Activated gamma-delta T cell treated with anti-CD3 and anti-CD28 coated beads, Interleukin-2, amount 50 U/mL, for 16 hours (primary cell): Measurements from ENCODE around the gene NLE1.
"Not testable (repeated sequence)": the region's sequence is repeated elsewhere in the genome, so short reads cannot be mapped to it uniquely, and the experiment has no call there.

Experiments
- DNase-seq: peaks from one replicate; pipeline ENCODE4 v3.0.0-alpha.2; 2020; ENCODE audit warnings: low read depth

NLE1 gene

DNA sequence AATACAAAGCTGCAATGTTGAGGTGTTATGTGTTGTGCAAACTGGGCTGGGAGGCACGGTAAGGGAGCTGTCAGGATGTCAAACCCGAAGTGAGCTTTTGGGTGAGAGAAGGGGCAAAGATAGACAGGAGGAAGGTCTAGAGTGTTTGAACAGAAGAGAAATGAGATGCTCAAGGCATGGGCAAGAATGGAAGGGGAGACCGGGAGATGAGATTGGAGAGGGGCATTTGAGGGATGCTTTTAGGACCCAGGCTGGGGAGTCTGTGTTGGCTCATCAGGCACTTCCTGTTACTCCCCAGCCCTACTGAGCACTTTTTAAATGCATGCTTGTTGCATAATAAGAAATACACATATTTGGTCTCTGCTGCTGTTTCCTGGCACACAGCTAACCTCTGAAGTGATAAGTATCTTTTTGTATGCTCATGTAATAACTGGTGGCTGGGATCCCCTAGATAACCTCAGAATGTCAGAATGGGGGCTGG, 19.2 kb upstream of the NLE1 start:
- DNase-seq, result no peak

GRCh38 chr17:35160354-35161201, 18.5 kb upstream of the NLE1 start:
- no peak for DNase-seq

- no peak for DNase-seq
Measured at GRCh38 chr17:35159940-35160339, 17.8 kb upstream of the NLE1 start.

DNA sequence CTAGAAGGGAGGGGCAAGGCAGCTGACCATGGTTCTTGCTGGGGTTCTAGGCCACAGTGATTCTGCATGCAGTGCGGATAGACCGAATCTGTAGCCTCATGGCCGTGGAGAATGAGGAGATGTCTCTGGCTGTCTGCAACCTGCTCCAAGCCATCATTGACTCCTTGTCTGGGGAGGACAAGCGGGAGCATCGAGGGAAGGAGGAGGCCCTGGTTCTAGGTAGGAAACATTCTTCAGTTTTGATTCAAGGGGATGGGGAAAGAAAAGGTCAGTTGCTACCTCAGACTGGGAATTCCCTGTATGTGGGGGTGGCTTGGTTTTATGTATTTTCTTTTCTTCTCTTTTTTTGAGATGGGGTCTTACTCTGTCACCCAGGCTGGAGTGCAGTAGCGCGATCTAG, 13.1 kb upstream of the NLE1 start:
- DNase-seq, result no peak

DNA sequence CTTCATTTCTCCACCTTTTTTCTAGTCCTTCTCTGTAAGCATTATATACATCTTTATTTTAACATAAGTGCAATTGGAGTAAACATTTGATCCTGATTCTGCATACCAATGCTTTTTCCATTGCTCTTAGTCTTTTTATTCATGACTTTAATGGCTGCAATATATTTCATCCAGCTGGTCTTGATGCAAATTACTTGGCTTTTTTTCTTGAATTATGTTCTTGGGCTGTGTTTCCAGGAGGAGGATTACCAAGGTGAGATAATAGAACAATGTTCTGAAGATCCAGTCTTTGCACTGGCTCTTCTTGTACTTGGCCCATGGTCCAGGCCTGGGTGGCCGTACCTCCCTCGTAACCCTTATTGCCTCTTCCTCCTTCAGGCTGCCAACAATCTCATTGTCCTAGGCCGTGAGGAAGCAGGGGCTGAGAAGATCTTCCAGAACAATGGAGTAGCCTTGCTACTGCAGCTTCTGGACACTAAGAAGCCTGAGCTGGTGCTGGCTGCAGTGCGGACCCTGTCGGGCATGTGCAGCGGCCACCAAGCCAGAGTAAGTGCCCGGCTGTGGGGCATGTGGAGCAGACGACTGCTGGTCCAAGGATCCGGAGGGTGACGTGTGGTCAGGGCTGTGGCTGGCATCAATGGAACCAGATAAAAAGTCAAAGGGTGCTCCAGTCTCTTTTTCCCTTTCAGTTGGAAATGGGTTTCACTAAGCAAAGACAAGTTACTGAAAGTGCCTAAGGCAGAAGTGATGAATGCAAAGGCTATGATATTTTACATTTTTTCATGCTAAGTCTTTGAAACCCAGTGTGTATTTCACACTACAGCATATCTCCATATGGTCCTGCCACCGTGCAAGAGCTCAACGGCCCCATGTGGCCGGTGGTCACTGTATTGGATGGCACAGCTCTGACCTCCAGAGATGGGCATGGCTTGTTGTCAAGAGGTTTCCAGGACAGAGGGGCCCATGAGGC, 12.4 kb upstream of the NLE1 start:
- DNase-seq, result no peak

GRCh38 chr17:35152421-35153140, 10.5 kb upstream of the NLE1 start:
- no peak for DNase-seq

DNA sequence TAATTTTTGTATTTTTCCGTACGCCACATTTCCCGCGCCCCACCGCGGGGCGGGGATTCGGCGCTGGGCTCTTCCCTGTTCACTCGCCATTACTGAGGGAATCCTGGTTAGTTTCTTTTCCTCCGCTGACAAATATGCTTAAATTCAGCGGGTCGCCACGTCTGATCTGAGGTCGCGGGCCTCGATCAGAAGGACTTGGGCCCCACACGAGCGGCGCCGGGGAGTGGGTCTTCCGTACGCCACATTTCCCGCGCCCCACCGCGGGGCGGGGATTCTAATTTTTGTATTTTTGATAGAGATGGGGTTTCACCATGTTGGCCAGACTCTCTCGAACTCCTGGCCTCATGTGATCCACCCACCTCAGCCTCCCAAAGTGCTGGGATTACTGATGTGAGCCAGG, 9.0 kb upstream of the NLE1 start:
- not testable (repeated sequence) for DNase-seq

DNA sequence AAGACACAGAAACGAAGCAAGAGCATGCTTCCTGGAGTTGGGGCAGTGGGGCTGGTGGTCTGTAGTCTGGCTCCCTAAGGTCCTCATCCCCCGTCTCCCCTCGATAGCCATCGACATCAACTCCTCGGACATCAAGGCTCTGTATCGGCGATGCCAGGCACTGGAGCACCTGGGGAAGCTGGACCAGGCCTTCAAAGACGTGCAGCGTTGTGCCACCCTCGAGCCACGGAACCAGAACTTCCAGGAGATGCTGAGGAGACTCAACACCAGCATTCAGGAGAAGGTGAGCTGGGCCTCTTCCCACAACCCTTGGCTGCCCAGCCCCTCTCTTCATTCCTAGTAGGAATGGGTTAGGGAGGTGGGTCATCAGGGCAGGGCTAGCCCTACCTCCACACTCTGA, 7.8 kb upstream of the NLE1 start:
- no peak for DNase-seq

GRCh38 chr17:35148144-35148543, 6.0 kb upstream of the NLE1 start:
- no peak for DNase-seq

DNA sequence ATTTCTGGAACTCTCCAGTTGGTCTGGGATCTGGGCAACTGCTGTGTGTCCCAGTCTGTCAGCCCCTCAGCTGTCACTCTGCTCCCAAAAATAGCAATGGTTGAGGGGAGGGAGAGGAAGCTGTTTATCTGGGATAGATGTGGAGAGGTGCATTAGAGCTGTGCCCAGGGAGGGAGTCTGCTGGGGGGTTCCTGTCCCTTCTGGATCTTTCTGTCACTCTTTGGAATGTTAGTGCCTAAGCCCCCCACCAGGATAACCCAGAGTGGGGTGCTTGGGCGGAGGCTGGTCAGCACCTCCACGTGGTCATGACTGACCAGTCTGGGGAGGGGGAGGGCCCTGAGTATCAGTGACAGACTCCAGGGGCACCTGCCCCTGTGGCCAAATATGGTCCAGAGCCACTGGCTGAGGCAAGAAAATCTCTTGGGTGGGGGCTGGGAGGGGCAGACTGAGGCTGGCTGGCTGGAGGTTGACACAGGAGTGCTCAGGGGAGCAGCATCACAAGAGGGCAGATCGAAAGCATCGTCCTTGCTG, 5.3 kb upstream of the NLE1 start, which contains the start of gene UNC45B:
UNC45B (plus strand) TSS at position 443 of the 531 bp plus-strand sequence. CDS start 447 bp downstream, outside the sequence.
- DNase-seq, result no peak

DNA sequence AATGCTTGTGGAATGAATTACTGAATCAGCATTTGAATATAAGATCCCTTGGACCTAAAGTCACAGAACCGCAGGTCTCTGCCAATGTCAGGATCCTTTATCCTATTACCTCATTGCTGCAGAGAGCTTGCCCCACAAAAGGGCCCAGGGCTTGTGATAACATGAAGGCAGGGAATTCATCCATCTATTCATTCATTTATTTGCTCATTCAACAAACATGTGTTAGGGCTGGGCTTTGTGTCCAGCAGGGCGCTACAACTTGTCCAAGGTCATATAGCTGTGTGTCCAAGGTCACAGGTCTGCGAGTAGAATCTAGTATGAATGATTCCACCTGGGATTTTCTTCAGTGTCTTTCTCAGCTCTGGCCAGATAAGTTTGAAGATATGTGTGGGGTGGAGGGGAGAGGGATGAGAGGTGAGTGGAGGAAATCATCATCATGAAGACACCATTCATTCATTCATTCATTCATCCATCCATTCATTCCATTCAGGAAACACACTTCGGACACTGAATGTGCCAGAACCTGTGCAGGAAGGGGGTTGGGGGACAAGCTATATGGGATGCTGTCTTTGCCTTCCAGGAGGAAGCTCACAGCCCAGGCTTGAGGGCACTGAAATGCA, 4.2 kb upstream of the NLE1 start:
- no peak for DNase-seq

GRCh38 chr17:35144840-35145239, 2.7 kb upstream of the NLE1 start:
- no peak for DNase-seq

GRCh38 chr17:35142467-35142796, 329 bp upstream of the NLE1 start:
- no peak for DNase-seq

DNA sequence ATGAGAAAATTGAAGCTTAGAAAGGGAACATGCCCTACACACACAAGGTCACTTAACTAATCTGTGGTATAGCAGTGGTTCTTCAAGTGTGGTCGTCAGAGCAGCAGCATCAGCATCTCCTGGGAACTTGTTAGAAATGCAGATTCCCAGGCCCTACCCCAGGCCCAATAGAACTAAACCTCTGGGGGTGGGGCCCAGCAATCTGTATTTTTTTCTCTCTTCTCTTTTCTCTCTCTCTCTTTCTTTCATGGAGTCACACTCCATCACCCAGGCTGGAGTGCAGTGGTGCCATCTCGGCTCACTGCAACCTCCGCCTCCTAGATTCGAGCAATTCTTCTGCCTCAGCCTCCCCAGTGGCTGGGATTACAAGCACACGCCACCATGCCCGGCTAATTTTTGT, 3.9 kb downstream of the NLE1 start:
- no peak for DNase-seq

- DNase-seq, result no peak
Measured at GRCh38 chr17:35135322-35135721, 6.8 kb downstream of the NLE1 start.

- no peak for DNase-seq
Measured at GRCh38 chr17:35132816-35133550, 9.1 kb downstream of the NLE1 start.

DNA sequence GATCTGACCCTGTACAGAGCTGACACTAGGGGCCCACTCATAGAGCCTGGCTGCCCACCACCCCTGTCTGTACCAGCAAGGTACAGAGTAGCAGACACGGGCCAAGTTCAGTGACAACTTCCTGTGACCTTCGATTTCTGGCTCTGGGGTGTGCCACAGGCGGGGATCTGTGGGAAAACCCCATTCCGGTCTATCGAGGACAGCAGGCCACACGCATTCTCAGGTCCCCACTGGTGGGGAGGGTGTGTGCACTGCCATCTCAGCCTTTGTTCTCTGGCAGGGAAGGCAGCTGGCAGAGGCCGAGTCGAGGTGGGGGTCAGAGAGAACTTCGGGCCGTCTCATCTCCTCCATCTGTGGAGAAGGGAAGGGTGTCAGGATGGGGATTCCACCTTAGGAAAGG, 10.0 kb downstream of the NLE1 start:
- no peak for DNase-seq

DNA sequence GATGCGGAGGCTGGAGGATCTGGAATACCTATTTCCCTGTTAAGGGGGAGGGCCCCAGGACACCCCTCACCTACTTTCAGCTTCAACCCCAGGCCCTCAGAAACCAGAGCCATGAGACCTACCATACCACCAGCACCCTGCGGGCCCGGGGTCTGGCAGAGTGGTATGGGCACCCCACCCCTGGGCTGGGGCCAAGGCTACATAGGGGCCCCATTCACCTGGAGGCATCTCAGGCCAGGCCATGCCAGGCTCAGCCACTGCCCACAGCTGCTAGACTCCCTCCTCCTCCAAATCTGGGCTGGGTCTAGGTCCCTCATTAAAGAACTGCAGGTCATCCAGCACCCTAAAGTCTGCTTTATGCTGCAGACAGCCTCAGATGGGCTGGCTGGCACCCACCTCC, 11.7 kb downstream of the NLE1 start:
- DNase-seq, result no peak

DNA sequence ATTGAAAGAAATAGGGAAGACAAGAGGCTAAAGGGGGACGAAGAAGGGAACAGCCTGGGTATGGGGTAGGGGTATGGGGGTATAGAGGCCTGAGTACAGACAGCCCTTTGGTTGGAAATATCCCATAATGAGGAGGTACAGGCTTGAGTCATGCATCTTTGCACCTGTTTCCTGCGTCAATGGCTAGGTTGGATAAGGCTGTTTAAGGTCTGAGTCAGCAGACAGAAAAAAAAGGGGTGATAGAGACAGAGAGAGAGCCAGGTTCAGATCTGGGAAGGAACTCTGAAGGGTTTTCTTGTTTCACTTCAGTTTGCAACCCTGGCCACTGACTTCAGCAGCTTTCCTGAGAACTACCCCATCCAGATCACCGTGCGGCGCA, 12.1 kb downstream of the NLE1 start:
- no peak for DNase-seq

DNA sequence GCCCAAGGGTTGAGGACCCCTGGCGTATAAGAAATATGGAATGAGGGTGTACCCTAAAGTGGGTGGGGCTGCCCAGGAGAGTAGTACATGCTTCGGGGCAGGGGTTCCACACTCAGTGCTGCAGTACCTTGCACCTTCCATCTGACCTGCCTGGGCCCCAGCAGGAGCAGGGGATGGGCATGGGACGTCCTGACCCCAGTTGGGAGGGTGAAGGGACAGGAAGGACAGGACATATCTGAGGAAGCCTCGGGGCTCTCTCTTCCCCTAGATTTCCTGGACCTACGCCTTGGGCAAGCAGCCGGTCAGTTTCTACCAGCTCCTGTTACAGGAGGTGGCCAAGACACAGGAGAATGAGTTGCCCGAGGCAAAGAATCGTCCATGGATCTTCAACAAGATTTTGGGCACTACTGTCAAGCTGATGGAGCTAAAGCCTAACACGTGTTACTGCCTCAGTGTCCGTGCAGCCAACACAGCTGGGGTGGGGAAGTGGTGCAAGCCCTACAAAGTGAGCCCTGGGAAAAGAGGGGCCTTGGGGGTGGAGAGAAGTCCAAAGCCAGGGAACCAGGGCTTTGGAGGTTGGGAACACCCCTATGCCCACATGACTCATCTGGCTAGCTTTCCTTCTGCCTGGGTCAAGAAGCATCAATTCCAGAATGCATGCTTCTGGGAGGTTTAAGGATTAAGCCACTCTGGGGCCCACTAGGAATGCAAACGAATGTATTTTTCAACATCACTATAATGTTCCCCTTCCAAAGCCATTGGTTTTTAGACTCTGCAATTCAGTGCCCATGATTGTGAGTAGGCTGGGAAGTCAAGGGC, 12.7 kb downstream of the NLE1 start:
- no peak for DNase-seq
